Measurements from ENCODE around the gene CGNL1. TPM values are rescaled to one million over a fixed set of nuclear protein-coding genes. Genes with fewer than 3 reads are reported as not detected.
A peak's percentile ranks its signal among the peaks of the same experiment; 100 is the strongest.

The CGNL1 gene
- total RNA-seq, 8 experiments from 2014 or later, result 0.54 to 24.7 (median 0.82) TPM

GRCh38 chr15:57380854-57381253 lies 4.5 kb downstream of the CGNL1 start:
- in situ Hi-C loops (cut with MboI; ENCODE audit: low pct_unique_long_range_greater_than_20kb in 2 of 9, low sequenced_read_pairs in 9 of 9, unreplicated experiment in 9 of 9), result no loop called here
- H3K4me3 ChIP-seq, result no peak overlapping the region
- peaks cover 7 to 10% of the 10 kb centered on the region in 2 donors for H3K4me1 ChIP-seq (replicated peaks in 1 of 2)
- H3K27ac ChIP-seq, result no peak overlapping the region
- no peak for ATAC-seq (replicated peaks in 6 of 8)
- 13 to 100% (median 88%) methylated on average over 1 to 2 of the region's 2 CpGs; no CpG with 5 or more reads in 2 of the 10 experiments for WGBS, 10 experiments

GRCh38 chr15:57382215-57382614 lies 5.9 kb downstream of the CGNL1 start:
- ATAC-seq (replicated peaks in 6 of 8), result peak in 2 of 8 experiments; percentile 23 to 85
- in situ Hi-C loops (cut with MboI; ENCODE audit: low pct_unique_long_range_greater_than_20kb in 2 of 9, low sequenced_read_pairs in 9 of 9, unreplicated experiment in 9 of 9), result no loop called here
- Histone ChIP-seq H3K27ac (no peak overlapping the region), H3K4me1 (replicated peaks in 1 of 2) (peaks cover 12 to 13% of the 10 kb centered on the region in 2 donors), H3K4me3 (no peak overlapping the region)
- 20 to 83% (median 39%) methylated on average over 2 to 7 of the region's 7 CpGs; no CpG with 5 or more reads in 1 of the 10 experiments for WGBS, 10 experiments

GRCh38 chr15:57382969-57383368 lies 6.7 kb downstream of the CGNL1 start:
- Histone ChIP-seq H3K27ac (no peak overlapping the region), H3K4me3 (no peak overlapping the region), H3K4me1 (replicated peaks in 1 of 2) (peaks cover 20 to 21% of the 10 kb centered on the region in 2 donors)
- in situ Hi-C loops (cut with MboI; ENCODE audit: low pct_unique_long_range_greater_than_20kb in 2 of 9, low sequenced_read_pairs in 9 of 9, unreplicated experiment in 9 of 9), result no loop called here
- ATAC-seq (replicated peaks in 6 of 8), result no peak
- 29 to 100% (median 83%) methylated on average over 1 of the region's 1 CpG; no CpG with 5 or more reads in 2 of the 10 experiments for WGBS, 10 experiments

DNA sequence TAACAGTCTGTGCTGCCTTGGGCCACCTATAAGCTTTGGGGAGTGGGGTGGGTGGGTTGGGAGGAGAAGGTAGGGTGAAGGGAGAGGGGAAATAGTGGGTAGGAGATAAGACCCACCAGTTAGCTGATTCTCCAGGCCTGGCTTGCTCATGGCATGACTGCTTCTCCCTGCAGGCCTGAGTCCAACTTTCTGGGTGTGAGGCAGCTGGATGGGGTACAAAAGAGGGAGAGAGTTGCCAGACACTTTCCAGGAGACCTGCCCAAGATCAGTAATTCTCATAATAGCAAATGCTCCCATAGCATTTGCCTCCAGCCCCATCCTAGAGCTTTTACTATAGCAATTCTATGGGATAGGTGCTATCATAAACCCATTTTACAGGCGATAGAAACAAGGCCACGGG lies 7.7 kb downstream of the CGNL1 start:
- ATAC-seq (replicated peaks in 6 of 8), result no peak
- peaks cover 23 to 25% of the 10 kb centered on the region in 2 donors for H3K4me1 ChIP-seq (replicated peaks in 1 of 2)
- WGBS, 10 experiments, result 24 to 100% (median 77%) methylated on average over 1 to 2 of the region's 2 CpGs; no CpG with 5 or more reads in 4 of the 10 experiments
- H3K27ac ChIP-seq, result no peak overlapping the region
- in situ Hi-C loops (cut with MboI; ENCODE audit: low pct_unique_long_range_greater_than_20kb in 2 of 9, low sequenced_read_pairs in 9 of 9, unreplicated experiment in 9 of 9), result no loop called here
- no peak overlapping the region for H3K4me3 ChIP-seq

GRCh38 chr15:57384816-57385215 lies 8.5 kb downstream of the CGNL1 start:
- in situ Hi-C loops (cut with MboI; ENCODE audit: low pct_unique_long_range_greater_than_20kb in 2 of 9, low sequenced_read_pairs in 9 of 9, unreplicated experiment in 9 of 9), result no loop called here
- ATAC-seq (replicated peaks in 6 of 8), result no peak
- no peak overlapping the region for H3K4me3 ChIP-seq
- no peak overlapping the region for H3K27ac ChIP-seq
- peaks cover 23 to 25% of the 10 kb centered on the region in 2 donors for H3K4me1 ChIP-seq (replicated peaks in 1 of 2)
- 60 to 100% (median 100%) methylated on average over 1 to 2 of the region's 2 CpGs; no CpG with 5 or more reads in 1 of the 10 experiments for WGBS, 10 experiments

- peak in 2 of 8 experiments; percentile 46 to 70 for ATAC-seq (replicated peaks in 6 of 8)
Measured at GRCh38 chr15:57385923-57386390, 9.7 kb downstream of the CGNL1 start.

GRCh38 chr15:57386976-57387375 lies 10.7 kb downstream of the CGNL1 start:
- 57 to 100% (median 72%) methylated on average over 2 to 4 of the region's 4 CpGs; no CpG with 5 or more reads in 5 of the 10 experiments for WGBS, 10 experiments
- no peak overlapping the region for H3K4me3 ChIP-seq
- ATAC-seq (replicated peaks in 6 of 8), result no peak
- H3K27ac ChIP-seq, result no peak overlapping the region
- H3K4me1 ChIP-seq (replicated peaks in 1 of 2), result peaks cover 21% of the 10 kb centered on the region in 2 donors
- in situ Hi-C loops (cut with MboI; ENCODE audit: low pct_unique_long_range_greater_than_20kb in 2 of 9, low sequenced_read_pairs in 9 of 9, unreplicated experiment in 9 of 9), result no loop called here

More at GRCh38 chr15:57385923-57386390, 9.7 kb downstream of the CGNL1 start:
- Histone ChIP-seq H3K4me3 (no peak overlapping the region), H3K27ac (no peak overlapping the region), H3K4me1 (replicated peaks in 1 of 2) (peaks cover 23 to 25% of the 10 kb centered on the region in 2 donors)
- WGBS, 10 experiments, result 26 to 100% (median 43%) methylated on average over 1 to 5 of the region's 7 CpGs; no CpG with 5 or more reads in 1 of the 10 experiments
- in situ Hi-C loops (cut with MboI; ENCODE audit: low pct_unique_long_range_greater_than_20kb in 2 of 9, low sequenced_read_pairs in 9 of 9, unreplicated experiment in 9 of 9), result no loop called here

DNA sequence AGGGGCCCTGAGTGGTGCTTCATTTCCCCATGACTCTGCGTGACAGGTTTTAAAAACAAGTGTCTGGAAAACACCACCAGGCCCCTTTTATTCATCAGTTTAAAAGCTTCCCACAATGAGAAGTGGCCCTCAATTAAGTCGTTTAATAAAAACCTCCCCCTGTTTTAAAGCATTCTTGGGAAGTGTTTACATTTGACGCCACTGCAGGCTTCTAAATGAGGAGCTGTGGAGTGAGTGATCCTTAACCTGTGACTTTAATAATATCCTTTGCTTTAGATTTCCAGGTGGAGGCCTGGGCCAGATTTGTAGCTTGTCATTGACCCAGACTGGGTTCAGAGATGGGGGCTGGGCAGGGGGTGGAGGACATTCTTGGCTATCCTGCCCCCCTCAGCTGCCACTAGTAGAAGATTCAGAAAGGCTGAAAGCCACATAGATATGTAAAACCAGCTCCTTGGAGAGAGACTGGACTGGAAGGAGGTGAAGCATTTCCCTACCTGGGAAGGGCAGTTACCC lies 11.3 kb downstream of the CGNL1 start:
- 0 to 100% (median 40%) methylated on average over 1 to 3 of the region's 3 CpGs; no CpG with 5 or more reads in 1 of the 10 experiments for WGBS, 10 experiments
- in situ Hi-C loops (cut with MboI; ENCODE audit: low pct_unique_long_range_greater_than_20kb in 2 of 9, low sequenced_read_pairs in 9 of 9, unreplicated experiment in 9 of 9), result no loop called here
- Histone ChIP-seq H3K4me3 (no peak overlapping the region), H3K4me1 (replicated peaks in 1 of 2) (peaks cover 15 to 18% of the 10 kb centered on the region in 2 donors), H3K27ac (no peak overlapping the region)
- ATAC-seq (replicated peaks in 6 of 8), result peak in 5 of 8 experiments; percentile 24 to 55 (median 44)

DNA sequence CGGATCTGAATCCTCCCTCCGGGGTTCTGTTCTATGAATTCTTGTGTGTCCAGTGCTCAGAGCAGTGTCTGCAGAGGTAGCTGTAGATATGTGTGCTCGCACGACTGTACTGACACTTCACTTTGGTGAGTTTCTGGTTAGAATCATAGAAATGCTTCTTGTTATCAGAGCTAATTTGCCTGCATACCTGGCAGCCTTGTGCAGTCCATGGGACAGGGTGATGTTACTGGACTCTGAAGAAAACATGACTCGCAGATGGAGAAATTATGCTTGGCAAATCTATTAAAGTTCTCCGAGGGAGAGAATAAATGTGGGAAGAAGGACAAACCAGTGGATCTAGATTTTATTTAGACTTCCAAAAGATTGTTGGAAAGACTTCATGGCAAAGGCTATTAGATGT lies 12.2 kb downstream of the CGNL1 start:
- in situ Hi-C loops (cut with MboI; ENCODE audit: low pct_unique_long_range_greater_than_20kb in 2 of 9, low sequenced_read_pairs in 9 of 9, unreplicated experiment in 9 of 9), result no loop called here
- peaks cover 13 to 18% of the 10 kb centered on the region in 2 donors for H3K4me1 ChIP-seq (replicated peaks in 1 of 2)
- 40 to 94% (median 69%) methylated on average over 1 to 4 of the region's 6 CpGs; no CpG with 5 or more reads in 4 of the 10 experiments for WGBS, 10 experiments
- no peak overlapping the region for H3K4me3 ChIP-seq
- no peak for ATAC-seq (replicated peaks in 6 of 8)
- no peak overlapping the region for H3K27ac ChIP-seq

DNA sequence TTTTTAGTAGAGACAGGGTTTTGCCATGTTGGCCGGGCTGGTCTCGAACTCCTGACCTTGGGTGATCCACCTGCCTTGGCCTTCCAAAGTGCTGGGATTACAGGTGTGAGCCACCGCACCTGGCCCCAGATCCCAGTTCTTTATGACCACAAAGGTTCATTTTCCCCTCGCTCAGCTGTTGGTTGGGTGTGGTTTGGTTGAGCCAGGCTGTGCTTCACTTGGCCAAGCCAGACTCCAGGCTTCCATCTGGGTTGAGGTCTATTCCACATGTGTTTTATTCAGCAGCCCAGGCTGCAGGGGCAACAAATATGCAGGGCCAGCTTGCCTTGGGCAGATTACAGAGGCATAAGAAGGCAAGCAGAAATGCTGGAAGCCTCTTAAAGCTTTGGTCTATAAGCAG lies 13.7 kb downstream of the CGNL1 start:
- in situ Hi-C loops (cut with MboI; ENCODE audit: low pct_unique_long_range_greater_than_20kb in 2 of 9, low sequenced_read_pairs in 9 of 9, unreplicated experiment in 9 of 9), result no loop called here
- Histone ChIP-seq H3K4me1 (replicated peaks in 1 of 2) (peaks cover 13 to 18% of the 10 kb centered on the region in 2 donors), H3K27ac (no peak overlapping the region), H3K4me3 (no peak overlapping the region)
- no peak for ATAC-seq (replicated peaks in 6 of 8)
- 60 to 90% (median 73%) methylated on average over 1 to 3 of the region's 4 CpGs; no CpG with 5 or more reads in 5 of the 10 experiments for WGBS, 10 experiments

DNA sequence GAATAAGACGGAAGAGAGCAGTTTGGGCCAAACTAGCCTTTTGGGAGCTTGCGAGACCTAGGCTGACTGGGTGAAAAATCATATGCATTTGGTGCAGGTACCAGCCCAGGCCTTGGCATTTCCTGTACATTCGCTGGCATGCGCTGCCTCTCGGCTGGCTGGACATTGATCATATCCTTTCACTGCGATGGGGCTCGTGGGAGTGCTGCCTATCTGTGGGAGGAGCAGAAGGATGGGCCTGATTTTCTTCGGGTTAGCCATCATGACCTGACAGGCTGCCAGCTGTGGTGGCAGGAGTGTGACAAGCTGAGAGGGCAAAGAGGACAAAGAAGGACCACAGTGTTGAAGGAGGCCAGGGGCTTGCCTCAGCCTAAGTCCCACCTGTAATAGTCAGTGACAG lies 14.3 kb downstream of the CGNL1 start:
- 85 to 93% (median 85%) methylated on average over 2 to 7 of the region's 8 CpGs; no CpG with 5 or more reads in 5 of the 10 experiments for WGBS, 10 experiments
- Histone ChIP-seq H3K4me3 (no peak overlapping the region), H3K4me1 (replicated peaks in 1 of 2) (peaks cover 17 to 18% of the 10 kb centered on the region in 2 donors), H3K27ac (no peak overlapping the region)
- ATAC-seq (replicated peaks in 6 of 8), result no peak
- in situ Hi-C loops (cut with MboI; ENCODE audit: low pct_unique_long_range_greater_than_20kb in 2 of 9, low sequenced_read_pairs in 9 of 9, unreplicated experiment in 9 of 9), result no loop called here

DNA sequence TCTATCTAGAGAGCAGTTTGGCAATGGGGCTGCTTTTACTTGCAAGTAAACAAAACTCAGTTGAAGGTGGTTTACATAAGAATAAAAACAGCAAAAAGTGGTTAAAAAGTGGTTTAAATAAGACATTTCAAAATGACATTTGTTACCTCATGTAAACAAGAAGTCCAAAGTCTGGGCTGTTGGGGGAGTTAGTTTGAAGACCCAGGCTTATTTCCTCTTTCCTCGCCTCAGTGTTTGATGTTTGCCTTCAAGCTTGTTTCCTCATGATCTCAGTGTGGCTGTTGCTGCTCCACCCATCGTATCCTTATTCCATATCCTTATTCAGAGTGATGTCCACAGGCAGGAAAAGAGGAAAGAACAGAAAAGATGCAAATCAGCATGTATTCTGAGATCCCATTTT lies 15.2 kb downstream of the CGNL1 start:
- in situ Hi-C loops (cut with MboI; ENCODE audit: low pct_unique_long_range_greater_than_20kb in 2 of 9, low sequenced_read_pairs in 9 of 9, unreplicated experiment in 9 of 9), result no loop called here
- Histone ChIP-seq H3K27ac (no peak overlapping the region), H3K4me1 (replicated peaks in 1 of 2) (peaks cover 17 to 18% of the 10 kb centered on the region in 2 donors), H3K4me3 (no peak overlapping the region)
- 52 to 90% (median 68%) methylated on average over 1 to 2 of the region's 2 CpGs; no CpG with 5 or more reads in 2 of the 10 experiments for WGBS, 10 experiments
- ATAC-seq (replicated peaks in 6 of 8), result peak in 2 of 8 experiments; percentile 28 to 32

- 0 to 92% (median 80%) methylated on average over 1 to 2 of the region's 2 CpGs; no CpG with 5 or more reads in 2 of the 10 experiments for WGBS, 10 experiments
- Histone ChIP-seq H3K4me1 (replicated peaks in 1 of 2) (peaks cover 3 to 6% of the 10 kb centered on the region in 2 donors), H3K27ac (no peak overlapping the region), H3K4me3 (no peak overlapping the region)
- in situ Hi-C loops (cut with MboI; ENCODE audit: low pct_unique_long_range_greater_than_20kb in 2 of 9, low sequenced_read_pairs in 9 of 9, unreplicated experiment in 9 of 9), result no loop called here
- no peak for ATAC-seq (replicated peaks in 6 of 8)
Measured at GRCh38 chr15:57393061-57393460, 16.8 kb downstream of the CGNL1 start.
